Peyer's patch (tissue), 4 donors: ENCODE measurements around the gene RBBP8.

ENCODE experiments used
- CTCF ChIP-seq, 6 experiments: fragments of 450-650 bp in 4 of 6; fragments of 200-600 bp in 2 of 6; sonication (generic) in 1 of 6; IDR thresholded peaks; one replicate each; pipeline ENCODE4 v1.5.1; 2017 to 2019; ENCODE audit warnings: antibody characterized with exemption in 6 of 6, mild to moderate bottlenecking in 3 of 6, moderate library complexity in 1 of 6
- POLR2A ChIP-seq, 2 donors: fragments of 450-650 bp; IDR thresholded peaks; one replicate each; pipeline ENCODE4 v1.5.1; 2017; ENCODE audit warnings: antibody characterized with exemption in 2 of 2, mild to moderate bottlenecking in 2 of 2, moderate library complexity in 2 of 2

GRCh38 chr18:22961156-22961555, 28.0 kb downstream of the RBBP8 start:
- TF ChIP-seq POLR2A (IDR thresholded peaks at IDR 0.05) = no peak
- no peak for TF ChIP-seq CTCF (IDR thresholded peaks at IDR 0.05)
